ENCODE measurements around the gene SLC44A4.
"Not testable (repeated sequence)": the region's sequence is repeated elsewhere in the genome, so short reads cannot be mapped to it uniquely, and the experiment has no call there.

The SLC44A4 gene

GRCh38 chr6:31878222-31878621 lies 575 bp downstream of the SLC44A4 start:
- no peak for DNase-seq

GRCh38 chr6:31877651-31878161 lies 1.1 kb downstream of the SLC44A4 start:
- DNase-seq, result no peak

DNA sequence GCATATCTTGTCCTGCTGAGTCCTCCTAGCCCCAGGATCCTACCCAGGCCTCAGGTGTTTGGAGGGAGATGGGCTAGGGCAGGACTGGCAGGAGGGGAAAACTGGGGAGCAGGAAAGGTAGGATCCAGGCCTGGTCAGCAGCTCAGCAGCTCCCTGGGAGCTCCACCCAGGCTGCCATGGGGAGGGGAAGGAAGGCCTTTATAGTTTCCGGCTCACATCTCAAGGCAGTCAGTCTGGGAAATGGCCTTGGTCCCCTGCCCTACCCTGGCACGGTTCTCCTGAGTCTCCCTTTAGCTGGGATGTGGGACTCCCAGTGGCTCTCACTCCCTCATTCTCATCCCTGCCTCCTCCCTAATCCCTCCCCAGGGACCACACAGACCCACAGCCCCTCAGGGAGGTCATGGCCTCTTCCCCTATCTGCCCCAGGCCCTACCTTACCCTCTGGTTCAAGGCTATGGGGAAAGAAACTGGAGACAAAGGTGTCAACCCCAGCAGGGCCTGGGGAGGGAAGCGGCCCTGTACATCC lies 1.6 kb downstream of the SLC44A4 start:
- no peak for DNase-seq

DNA sequence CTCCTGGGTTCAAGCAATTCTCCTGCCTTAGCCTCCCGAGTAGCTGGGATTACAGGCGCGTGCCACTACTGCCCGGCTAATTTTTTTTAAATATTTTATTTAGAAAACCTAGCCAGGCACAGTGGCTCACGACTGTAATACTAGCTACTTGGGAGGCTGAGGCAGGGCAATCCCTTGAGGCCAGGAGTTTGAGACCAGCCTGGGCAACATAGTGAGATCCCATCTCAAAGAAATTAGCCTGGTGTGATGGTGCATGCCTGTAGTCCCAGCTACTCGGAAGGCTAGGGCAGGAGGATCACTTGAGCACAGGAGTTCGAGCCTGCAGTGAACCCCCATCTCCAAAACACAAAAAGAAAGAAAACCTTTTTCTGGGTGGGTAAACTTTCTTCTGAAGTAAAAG lies 2.4 kb downstream of the SLC44A4 start:
- no peak for DNase-seq

- DNase-seq, result no peak
Measured at GRCh38 chr6:31875877-31876276, 2.9 kb downstream of the SLC44A4 start.

- DNase-seq, result no peak
Measured at GRCh38 chr6:31874836-31875572, 3.8 kb downstream of the SLC44A4 start.

GRCh38 chr6:31874084-31874670 lies 4.6 kb downstream of the SLC44A4 start:
- no peak for DNase-seq

DNA sequence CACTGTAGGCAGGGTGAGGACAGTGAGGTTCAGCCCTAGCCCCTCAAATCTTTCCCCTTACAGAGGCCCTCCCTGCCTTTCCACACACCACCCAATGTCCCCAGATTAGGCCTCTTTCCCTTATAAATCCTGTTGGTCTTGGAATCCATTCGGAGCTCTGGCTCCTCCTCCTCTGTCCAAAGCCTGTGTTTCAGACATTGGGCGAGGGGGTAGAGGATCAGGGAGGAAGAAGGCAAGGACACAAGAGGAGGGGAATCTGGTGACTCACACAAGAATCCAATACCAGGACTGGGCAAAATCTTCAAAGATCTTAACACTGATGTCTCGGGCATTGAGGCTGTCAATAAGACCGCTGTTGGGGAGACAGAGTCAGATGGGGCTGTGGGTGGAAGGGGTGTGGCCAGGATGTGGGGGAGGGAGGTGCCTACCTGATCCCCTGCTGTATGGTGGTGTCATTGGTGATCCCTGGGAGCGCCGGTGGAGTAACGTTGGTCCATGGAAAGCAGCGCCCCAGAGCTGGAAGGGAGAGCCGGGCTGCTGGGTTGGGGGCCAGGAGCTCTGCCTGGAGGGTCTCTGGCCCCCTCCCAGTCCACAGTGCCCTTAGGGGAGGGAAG lies 7.6 kb downstream of the SLC44A4 start:
- DNase-seq, result no peak

- DNase-seq, result no peak
Measured at GRCh38 chr6:31870385-31870921, 8.3 kb downstream of the SLC44A4 start.

DNA sequence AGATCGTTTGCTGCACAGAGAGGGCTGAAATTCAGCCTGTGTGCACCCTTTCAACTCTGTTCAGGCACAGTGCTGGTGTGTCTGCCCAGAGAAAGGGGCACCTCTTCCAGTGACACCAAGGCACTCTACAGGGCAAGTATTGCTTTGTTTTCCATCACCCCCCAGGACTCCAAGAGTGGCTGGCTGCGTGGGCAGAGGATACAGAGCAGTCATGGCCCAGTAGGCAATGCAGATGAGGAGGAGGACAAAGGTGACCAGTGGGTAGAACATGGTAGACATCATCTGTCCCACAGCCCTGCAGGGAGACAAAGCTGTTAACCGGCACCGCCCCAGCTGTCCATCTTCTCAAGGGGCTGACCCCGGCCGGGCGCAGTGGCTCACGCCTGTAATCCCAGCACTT lies 9.5 kb downstream of the SLC44A4 start:
- no peak for DNase-seq

DNA sequence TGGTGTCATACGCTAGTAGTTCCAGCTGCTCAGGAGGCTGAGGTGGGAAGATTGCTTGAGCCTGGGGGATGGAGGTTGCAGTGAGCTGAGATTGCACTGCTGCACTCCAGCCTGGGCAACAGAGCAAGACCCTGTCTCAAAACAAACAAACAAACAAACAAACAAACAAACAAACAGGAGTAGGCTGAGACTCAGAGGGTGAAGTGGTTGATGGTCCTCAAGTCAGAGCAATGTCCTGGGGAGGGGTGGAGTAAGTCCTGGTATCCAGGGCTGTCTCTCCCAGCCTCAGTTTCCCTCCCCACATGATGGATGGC lies 10.2 kb downstream of the SLC44A4 start:
- not testable (repeated sequence) for DNase-seq

GRCh38 chr6:31865205-31866118 lies 13.3 kb downstream of the SLC44A4 start:
- no peak for DNase-seq

DNA sequence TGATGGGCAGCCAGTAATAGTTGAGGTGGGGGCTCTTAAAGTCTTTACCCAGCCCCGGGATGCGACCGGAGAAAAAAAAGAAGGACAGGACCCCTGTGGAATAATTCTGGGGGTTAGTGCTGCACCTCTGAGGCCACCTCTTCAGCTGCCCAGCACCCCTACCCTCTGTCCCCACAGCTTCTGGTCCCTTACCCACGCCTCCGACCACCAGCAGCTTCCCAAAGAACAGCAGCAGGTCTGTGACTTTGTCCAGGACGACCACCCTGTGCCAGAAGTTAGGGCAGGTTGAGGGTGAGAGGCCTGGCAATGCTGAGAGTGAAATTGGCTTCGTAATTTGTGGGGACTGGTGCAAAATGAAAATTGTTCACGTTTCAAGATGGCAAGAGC lies 14.0 kb downstream of the SLC44A4 start:
- DNase-seq, result no peak

DNA sequence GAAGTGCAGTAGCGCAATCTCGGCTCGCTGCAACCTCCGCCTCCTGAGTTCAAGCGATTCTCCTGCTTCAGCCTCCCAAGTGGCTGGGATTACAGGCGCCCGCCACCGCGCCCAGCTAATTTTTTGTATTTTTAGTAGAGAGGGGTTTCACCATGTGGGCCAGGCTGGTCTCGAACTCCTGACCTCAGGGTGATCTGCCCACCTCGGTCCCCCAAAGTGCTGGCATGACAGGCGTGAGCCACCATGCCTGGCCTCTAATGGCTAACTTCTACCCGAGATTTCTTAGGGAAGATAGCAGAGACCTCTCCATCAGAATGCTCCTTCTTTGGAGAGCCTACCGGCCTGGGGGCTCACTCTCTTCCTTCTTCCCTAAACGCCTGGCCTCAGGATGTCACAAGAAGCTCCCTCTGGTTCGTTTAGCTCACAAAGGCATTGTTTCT lies 14.7 kb downstream of the SLC44A4 start:
- not testable (repeated sequence) for DNase-seq

DNA sequence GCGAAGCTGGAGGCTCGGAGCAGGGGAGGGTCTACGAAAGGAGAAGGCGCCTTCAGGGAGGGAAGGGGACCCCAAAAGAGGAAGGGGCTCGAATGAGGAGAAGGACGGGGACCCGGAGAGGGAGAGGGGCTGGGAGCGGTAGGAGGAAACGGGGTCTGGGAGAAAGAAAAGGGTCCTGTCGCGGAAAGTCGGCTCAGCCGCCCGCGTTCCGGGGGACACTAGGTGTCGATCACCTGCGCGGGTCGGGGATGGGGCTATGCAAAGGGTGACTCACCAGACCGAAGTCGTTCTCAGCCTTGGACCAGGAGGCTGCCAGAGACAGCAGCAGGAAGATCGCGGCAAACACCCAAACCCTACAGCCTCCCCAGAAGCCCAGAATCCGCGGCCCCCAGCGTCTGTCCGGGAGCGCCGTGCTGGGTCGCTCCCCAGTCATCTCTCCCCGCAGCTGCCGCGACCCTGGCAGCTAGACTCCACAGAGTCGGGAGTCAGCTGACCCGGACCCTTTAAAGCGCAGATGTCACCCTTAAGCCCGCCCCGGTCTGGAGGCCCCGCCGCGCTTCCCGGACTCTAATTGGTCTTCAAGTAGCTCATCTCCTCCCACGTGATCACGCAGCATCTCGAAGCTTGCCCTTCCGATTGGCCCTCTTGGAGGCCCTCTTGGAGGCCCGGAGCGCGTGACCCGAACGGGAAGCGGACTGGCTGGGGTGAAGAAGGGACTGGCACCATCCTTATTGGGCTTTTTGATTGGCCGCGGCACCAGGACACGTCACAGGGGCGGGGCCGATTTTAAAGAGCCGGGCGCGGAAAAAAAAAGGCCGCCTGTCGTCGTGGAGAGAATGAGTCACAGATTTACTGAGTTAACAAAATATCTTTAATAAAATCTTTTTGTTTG lies 16.2 kb downstream of the SLC44A4 start, which contains the start of gene NEU1:
NEU1 (minus strand) TSS at position 478 of the 892 bp plus-strand sequence; CDS start at position 433, 45 bp downstream.
- peak; percentile 90 to 99 for DNase-seq

- no peak for DNase-seq
Measured at GRCh38 chr6:31861919-31862343, 16.9 kb downstream of the SLC44A4 start.

DNA sequence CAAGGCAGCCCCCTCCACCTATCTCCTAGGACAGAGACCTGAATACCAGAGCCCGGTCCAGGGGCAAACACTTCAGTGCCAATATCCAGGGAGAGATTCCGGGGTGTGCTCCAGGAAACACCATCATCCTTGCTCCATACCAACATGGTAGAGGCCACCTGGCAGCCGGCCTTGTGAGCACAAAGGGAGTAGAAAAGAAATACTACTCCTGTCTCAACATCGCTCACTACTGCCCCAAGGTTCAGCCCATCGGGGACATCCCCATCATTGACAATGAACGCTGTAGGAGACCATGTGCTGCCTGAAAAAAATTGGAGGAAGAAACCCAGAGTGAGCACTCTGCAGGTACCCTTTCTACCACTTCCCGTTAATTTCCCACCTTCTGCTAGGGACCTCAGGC lies 17.6 kb downstream of the SLC44A4 start:
- no peak for DNase-seq

DNA sequence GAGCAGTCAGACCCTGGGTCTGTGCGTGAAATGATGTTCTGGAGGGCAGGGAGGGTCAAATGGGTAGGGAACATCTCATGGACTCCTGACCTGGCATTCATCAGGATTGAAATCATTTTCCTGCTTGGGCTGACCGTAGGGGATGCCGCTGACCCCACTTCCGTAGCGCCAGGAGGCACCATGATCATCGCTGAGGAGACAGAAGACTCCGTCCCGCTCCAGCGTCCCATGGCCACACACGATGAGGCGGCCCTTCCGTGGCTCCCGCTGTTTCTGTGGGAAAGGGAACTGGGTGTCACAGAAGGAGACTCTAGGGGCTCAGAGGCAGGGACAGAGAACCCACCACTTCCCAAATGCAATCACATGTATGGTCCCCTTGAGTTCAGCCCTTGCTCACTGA lies 18.4 kb downstream of the SLC44A4 start:
- no peak for DNase-seq

DNA sequence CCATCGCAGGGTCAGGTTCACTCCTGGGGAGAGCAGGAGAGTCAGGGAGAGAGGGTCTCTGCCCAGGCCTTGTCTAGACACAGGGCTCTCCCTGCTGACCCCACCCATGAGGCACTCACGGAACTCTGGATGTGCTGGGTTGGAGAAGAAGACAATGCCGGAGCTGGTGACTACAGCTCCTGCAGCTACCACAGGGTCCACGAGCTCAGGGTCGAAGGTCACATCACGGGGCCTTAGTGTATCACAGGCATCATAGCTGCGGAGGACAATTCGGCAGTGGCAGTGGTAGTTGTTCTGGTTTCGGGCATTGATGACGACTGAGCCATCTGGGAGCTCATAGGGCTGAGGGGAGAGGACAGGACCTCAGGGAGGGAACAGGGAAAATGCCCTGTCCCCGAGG lies 18.9 kb downstream of the SLC44A4 start:
- DNase-seq, result no peak

- no peak for DNase-seq
Measured at GRCh38 chr6:31858707-31859106, 20.1 kb downstream of the SLC44A4 start.

DNA sequence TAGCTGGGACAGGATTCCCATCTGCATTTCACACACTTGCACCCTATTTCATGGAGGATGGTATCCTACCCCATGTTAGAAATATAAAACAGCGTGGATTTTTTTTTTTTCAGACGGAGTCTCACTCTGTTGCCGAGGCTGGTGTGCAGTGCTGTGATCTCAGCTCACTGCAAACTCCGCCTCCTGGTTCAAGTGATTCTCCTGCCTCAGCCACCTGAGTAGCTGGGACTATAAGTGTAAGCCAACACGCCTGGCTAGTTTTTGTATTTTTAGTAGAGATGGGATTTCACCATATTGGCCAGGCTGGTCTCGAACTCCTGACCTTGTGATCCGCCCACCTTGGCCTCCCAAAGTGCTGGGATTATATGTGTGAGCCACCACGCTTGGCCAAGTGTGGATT lies 21.0 kb downstream of the SLC44A4 start:
- DNase-seq, result not testable (repeated sequence)

Measured in NCI-H187 (cell line).